ENCODE results near the gene FBXL17. TPM values are rescaled to one million over a fixed set of nuclear protein-coding genes. Genes with fewer than 3 reads are reported as not detected.

FBXL17 gene
- total RNA-seq, 1 donor from 2014 or later = 27.1 TPM

DNA sequence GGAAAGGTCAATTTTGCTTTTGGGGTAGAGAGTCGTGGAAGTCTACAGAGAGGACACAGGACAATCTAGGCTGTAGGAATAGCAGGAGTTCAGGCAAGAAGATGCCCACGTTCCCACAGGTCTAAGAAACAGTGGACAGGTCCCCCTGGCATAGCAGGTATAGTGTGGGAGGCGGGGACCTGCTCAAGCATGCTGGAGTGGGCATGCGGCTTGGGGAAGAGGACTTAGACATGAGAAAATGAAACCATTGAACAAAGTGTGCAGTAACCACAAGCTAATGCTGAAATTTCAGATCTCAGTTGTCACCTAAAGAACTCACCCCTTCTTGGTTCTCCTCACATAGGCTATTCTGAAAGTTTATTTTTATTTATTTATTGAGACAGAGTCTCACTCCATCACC lies 568.3 kb downstream of the FBXL17 start:
- DNase-seq (ENCODE audit: low spot score) = no peak

DNA sequence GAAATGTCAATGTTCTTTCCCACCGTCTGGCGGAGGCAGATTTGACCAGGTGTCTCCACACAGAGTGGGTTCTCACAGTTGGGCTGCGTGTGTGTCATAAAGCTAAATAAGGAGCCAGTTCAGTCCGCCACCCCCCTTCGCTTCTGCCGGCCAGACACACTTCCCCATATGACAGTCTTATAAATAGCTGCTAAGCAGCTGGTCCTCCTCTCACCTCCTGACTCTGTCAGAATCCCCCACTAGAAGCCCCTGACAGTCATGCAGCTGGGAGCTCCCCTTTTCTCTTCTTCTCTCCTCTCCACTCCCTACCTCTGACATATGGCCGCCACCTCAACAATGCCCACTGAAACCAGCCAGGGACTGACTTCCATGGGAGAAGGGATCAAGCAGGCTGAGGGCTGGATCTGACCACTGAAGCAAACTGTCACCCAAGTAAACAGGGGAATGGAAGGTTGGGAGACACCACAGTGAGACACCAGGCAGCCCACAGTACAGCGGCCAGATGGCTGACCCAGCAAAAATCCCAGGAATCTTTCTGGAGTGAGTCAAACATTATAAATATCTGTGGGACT lies 569.2 kb downstream of the FBXL17 start:
- no peak for DNase-seq (ENCODE audit: low spot score)

DNA sequence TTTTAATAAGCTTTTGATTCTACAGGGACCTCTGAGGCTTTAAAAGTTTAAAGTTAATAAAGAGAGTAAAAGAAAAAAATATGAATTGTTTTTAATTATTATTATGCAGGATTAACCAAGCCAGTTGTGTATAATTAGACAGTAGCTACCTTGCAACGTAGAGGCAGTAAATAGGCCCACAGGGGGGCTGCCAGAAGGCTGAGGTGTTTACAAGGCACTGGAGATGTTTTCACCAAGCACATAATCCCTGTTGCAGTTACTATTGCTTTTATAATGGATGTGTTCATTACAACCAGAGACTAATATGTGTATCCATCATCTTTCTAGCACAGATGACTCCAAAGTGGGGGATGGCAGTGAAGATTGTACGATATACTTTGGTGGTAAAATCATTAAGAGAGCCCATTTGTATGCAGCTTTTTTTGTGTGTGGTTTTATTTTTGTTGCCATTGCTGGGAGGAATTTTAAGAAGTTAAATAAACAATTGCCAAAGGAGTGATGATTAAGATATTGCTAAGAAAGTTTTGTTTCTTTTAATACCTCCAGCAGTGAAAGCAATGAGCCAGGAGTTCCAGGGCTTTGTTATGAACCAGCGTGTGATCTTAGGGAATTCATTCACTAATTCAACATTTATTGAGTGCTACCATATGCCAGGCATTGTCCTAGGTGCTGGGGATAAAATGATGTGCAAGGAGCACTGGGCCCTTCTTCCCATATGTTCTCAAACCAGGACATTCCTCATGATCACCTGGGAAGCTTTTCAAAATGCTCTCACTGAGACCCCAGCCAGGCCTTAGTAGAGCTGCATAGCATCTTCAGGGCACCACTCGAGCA lies 572.5 kb downstream of the FBXL17 start:
- no peak for DNase-seq (ENCODE audit: low spot score)
